Measurements from ENCODE around the gene CAMTA1. TPM values are rescaled to one million over a fixed set of nuclear protein-coding genes. Genes with fewer than 3 reads are reported as not detected.

The CAMTA1 gene
- total RNA-seq, 6 experiments from 2014 or later, result 78.1 to 96.6 (median 86.1) TPM

DNA sequence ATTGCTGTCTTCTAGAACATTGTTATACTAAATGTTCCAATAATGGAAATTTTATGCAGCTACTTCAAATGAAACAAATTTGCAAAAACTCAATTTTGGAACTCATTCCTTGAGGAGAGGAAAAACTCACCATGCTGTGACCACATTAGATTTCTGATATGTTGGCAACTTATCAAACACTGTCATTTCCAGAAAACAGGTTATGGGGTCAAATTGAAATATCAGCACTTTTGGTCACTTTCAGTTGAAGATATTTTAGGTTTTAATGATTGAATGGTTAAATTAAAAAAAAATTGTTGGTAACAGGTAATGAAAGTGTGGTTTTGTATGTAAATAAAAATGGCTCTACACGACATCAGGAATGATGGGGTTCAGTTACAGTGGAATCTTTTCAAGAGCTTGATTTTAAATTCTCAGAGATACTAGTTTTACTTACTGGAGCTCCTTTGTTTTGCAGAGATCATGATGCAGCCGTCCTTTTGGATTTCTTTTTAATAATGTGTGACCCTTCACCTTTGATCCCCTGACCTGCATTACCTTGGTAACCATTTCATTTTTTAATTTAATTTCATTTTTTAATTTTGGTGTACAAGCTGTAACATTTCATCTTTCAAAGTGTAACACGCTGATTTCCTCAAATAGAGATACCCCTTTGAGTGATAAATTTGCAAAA is 86.2 kb downstream of the CAMTA1 start:
- Mint-ChIP-seq H3K27ac (peak overlapping the region; percentile 89; the same call in 1 of the 2 replicates), H3K27me3 (ENCODE audit: insufficient read depth) (no peaks in the 10 kb centered on the region), H3K9me3 (no peaks in the 10 kb centered on the region), H3K4me3 (peak overlapping the region; percentile 33), H3K4me1 (ENCODE audit: low read depth) (peaks cover 74% of the 10 kb centered on the region), H3K36me3 (ENCODE audit: low read depth) (peaks cover 10% of the 10 kb centered on the region)
- DNase-seq, result no peak
- TF ChIP-seq, protein P1, sequence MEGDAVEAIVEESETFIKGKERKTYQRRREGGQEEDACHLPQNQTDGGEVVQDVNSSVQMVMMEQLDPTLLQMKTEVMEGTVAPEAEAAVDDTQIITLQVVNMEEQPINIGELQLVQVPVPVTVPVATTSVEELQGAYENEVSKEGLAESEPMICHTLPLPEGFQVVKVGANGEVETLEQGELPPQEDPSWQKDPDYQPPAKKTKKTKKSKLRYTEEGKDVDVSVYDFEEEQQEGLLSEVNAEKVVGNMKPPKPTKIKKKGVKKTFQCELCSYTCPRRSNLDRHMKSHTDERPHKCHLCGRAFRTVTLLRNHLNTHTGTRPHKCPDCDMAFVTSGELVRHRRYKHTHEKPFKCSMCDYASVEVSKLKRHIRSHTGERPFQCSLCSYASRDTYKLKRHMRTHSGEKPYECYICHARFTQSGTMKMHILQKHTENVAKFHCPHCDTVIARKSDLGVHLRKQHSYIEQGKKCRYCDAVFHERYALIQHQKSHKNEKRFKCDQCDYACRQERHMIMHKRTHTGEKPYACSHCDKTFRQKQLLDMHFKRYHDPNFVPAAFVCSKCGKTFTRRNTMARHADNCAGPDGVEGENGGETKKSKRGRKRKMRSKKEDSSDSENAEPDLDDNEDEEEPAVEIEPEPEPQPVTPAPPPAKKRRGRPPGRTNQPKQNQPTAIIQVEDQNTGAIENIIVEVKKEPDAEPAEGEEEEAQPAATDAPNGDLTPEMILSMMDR (IDR thresholded peaks at IDR 0.05), result no peak

DNA sequence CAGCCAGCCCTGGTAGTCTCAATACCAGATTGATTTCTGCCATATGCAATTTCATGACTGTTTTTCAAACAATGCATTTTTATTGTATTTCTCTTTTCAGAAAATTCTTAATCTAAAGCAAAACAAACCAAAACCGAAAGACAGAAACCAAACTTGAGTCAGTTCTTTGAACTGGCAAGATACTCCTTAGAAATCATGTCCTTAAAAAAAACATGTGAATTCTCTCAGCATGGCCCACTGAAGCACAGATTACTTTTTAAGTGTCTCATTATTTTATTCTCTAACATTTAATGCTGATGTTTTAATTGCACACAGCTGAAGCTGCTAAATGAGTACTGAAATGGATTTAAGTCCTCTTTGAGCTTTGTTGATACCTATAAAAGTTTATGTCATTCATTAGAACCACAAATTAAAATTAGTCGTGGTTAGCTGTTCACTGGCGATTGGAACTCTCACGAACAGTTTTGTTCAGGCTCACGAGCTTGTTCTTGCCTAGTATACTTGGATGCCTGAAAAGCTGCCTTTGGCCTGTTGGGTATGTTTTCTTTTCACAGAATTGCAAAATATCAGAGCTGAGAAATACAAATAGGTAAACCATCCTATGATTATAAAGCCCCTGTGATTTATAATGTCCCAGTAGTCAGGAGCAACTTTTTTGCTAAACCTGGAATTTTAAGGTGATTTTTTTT is 87.5 kb downstream of the CAMTA1 start:
- Mint-ChIP-seq H3K27ac (peak overlapping the region; percentile 40), H3K36me3 (ENCODE audit: low read depth) (peaks cover 17% of the 10 kb centered on the region), H3K27me3 (ENCODE audit: insufficient read depth) (no peaks in the 10 kb centered on the region), H3K9me3 (no peaks in the 10 kb centered on the region), H3K4me3 (no peak overlapping the region; the same call in 1 of the 2 replicates), H3K4me1 (ENCODE audit: low read depth) (peaks cover 62% of the 10 kb centered on the region)
- DNase-seq, result no peak
- TF ChIP-seq, protein P1 (IDR thresholded peaks at IDR 0.05), result no peak

DNA sequence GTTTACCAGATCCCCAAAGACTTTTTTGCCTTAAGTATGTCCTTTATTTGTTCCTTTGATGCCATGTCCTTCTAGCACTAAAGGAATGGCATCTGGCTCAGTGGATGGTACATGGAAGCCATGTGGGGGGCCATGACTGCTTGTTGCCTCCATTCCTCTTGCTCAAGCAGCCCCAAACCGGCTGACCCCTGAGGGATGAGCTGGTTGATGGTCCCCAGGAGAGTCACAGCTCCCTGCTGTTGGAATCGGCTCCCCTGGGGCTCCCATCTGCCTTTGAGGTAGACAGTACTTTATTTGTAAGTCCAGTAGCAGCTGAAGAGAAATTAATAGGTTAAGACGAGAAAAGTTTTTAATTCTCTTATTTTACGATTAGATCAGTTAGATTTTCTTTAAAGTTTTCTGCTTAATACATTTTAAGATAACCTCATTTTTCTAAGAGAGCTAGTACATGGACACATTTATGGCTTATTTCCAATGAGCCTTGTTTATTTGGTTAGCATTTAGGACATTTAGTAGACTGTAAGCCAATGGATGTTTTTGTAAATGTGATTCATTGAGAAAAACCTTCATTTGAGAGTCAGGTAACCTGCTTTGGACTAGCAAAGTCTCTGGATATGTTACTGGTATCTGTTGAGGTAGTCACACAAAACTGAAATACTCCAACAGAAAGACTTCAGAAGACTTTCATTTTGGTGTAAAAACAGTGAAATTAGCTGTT is 88.2 kb downstream of the CAMTA1 start:
- Mint-ChIP-seq H3K27me3 (ENCODE audit: insufficient read depth) (no peaks in the 10 kb centered on the region), H3K9me3 (no peaks in the 10 kb centered on the region), H3K4me3 (no peak overlapping the region), H3K4me1 (ENCODE audit: low read depth) (peaks cover 55% of the 10 kb centered on the region), H3K36me3 (ENCODE audit: low read depth) (peaks cover 17% of the 10 kb centered on the region), H3K27ac (no peak overlapping the region)
- TF ChIP-seq, protein P1 (IDR thresholded peaks at IDR 0.05), result no peak
- no peak for DNase-seq

DNA sequence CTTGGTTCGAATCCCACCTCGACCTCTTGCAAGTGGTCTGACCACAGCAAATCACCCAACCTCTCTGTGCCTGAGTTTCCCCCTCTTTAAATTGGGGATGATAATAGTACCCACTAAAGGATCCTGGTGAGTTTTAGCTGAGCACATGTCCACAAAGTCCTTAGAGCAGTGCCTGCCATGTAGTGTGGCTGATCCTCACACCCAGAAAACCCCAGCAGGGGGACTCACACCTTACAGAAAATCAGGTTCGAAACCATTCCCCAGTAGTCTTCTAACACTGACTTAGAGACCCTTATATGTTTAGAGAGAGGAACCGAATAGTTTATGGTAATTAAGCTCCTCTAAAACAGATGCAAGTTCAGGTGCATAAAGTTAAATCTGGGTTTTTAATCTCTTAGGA is 89.0 kb downstream of the CAMTA1 start:
- DNase-seq, result no peak
- peaks cover 17% of the 10 kb centered on the region for H3K36me3 Mint-ChIP-seq (ENCODE audit: low read depth)
- H3K4me1 Mint-ChIP-seq (ENCODE audit: low read depth), result peaks cover 46% of the 10 kb centered on the region
- H3K4me3 Mint-ChIP-seq, result no peak overlapping the region
- no peaks in the 10 kb centered on the region for H3K9me3 Mint-ChIP-seq
- TF ChIP-seq, protein P1 (IDR thresholded peaks at IDR 0.05), result no peak
- H3K27ac Mint-ChIP-seq, result no peak overlapping the region
- no peaks in the 10 kb centered on the region for H3K27me3 Mint-ChIP-seq (ENCODE audit: insufficient read depth)

DNA sequence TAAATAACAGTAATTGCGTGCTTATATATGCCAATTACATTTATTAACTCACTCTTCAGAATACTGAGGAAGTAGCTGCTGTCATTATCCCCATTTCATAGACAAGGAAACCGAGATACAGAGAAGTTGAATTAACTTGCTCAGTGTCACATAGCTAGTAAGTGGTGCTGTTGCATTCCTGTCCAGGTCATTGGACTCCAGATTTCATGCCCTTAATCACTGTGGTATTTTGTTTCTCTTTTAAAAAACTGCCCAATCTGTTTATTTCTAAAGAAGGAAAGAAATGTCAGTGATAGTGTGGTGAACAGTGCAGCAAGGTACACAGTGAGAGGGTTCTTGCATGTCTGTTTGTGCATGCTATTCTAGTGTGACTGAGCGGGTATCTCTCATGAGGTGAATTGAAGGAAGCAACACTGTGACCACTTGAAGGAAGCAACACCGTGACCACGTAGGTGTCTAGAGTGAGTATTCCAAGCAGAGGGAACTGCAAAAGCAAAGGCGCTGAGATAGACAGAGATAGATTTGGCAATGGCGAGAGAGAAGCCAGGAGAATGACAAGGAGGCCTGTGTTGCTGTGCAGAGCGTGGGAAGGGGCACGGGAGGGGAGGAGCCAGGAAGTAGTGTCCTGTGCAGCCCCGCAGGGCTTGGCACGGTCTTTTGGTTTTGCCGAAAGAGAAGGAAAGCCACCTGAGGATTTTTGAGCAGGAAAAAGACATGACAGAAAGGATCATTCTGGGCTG is 95.9 kb downstream of the CAMTA1 start:
- Mint-ChIP-seq H3K27ac (no peak overlapping the region), H3K36me3 (ENCODE audit: low read depth) (peaks cover 10% of the 10 kb centered on the region), H3K27me3 (ENCODE audit: insufficient read depth) (no peaks in the 10 kb centered on the region; the same call in 1 of the 2 replicates), H3K4me1 (ENCODE audit: low read depth) (peaks cover 5% of the 10 kb centered on the region; the same call in 1 of the 2 replicates), H3K4me3 (no peak overlapping the region), H3K9me3 (no peaks in the 10 kb centered on the region)
- TF ChIP-seq, protein P1 (IDR thresholded peaks at IDR 0.05), result no peak
- DNase-seq, result no peak
